Kidney glomerular epithelial cell (primary cell): ENCODE data around the gene KNDC1.
"Not testable (repeated sequence)": the region's sequence is repeated elsewhere in the genome, so short reads cannot be mapped to it uniquely, and the experiment has no call there.

Experiments
- DNase-seq: peaks from one replicate; lab custom pipeline; 2025; lab: John Stamatoyannopoulos, UW

Gene KNDC1

DNA sequence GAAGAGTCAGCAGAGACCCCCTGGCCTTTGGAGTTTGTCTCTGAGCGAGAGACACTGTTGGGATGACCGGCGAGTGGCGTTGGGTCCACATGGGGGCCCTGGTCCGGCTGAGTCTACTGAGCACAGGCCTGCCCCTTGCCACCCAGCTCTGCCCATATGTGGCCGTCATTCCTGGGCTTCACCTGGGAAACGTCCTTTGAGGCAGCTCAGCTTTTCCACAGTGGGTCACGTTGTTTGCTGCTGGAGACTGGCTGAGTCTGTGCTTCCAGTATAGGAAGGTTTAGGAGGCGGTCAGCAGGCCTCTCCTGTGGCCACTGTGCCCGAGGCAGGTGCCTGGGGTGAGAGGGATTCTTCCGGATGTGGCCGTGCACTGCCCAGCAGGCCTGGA lies 99.6 kb downstream of the KNDC1 start:
- DNase-seq, result no peak

- no peak for DNase-seq
Measured at GRCh38 chr10:133260895-133261725, 101.1 kb downstream of the KNDC1 start.

DNA sequence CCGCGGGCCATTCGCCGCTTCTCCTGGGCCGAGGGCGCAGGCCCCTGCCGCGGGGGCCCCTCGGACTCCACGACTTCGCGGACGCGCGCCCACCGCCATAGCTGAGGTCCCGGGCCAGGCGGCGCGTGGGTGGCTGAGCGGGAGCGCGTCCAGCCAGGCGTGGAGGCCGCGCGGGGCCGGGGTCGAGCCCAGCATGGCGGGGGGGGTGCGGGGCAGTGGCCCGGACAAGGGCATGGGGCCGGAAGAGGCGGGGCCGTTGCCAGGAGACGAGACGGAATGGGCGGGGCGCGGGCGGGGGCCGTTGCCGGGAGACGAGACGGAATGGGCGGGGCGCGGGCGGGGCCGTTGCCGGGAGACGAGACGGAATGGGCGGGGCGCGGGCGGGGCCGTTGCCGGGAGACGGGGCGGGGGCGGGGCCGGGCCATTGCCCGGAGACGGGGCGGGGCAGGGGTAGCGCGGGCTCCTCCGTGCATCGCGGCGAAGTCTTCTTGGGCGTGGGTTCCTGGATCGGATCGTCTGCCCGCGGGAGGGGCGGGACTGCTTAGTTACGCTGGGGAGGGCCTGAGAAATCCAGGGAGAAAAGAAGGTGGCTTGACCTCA lies 101.8 kb downstream of the KNDC1 start:
- peak; percentile 24 for DNase-seq

DNA sequence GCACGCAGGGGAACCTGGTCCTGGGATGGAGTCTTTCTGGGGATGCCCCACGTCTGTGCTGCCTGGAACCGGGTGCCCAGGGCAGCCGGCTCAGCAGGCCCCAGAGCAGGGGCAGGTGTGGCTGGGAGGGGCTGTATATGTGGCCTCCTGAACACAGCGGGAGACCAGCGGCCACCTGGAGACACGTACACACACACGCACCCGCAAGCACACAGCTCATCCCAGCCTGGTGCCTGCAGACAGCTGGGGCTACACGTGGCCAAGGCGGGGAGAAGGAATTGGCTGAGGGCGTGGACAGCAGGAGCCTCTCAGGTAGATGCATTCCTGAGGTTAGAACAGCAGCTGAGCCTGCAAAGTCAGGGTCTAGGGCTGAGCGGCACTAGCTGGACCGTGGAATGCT lies 102.7 kb downstream of the KNDC1 start:
- no peak for DNase-seq

GRCh38 chr10:133263674-133264073 lies 103.7 kb downstream of the KNDC1 start:
- DNase-seq, result no peak

DNA sequence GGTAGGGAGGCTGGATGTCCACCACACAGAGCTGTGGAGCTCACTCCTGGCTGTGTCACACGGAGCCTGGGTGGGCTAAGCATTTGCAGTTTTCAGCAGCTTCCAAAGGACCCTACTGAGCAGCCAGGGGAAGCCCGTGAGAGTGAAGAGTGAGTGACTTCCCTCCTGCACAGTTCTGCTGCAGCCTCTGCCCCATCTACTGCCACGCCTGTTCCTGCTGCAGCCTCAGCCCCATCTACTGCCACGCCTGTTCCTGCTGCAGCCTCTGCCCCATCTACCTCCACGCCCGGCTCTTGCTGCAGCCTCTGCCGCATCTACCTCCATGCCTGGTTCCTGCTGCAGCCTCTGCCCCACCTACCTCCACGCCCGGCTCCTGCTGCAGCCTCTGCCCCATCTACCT lies 104.4 kb downstream of the KNDC1 start:
- DNase-seq, result no peak

GRCh38 chr10:133265052-133265451 lies 105.0 kb downstream of the KNDC1 start:
- DNase-seq, result not testable (repeated sequence)

GRCh38 chr10:133266056-133266795 lies 106.2 kb downstream of the KNDC1 start:
- DNase-seq, result no peak

DNA sequence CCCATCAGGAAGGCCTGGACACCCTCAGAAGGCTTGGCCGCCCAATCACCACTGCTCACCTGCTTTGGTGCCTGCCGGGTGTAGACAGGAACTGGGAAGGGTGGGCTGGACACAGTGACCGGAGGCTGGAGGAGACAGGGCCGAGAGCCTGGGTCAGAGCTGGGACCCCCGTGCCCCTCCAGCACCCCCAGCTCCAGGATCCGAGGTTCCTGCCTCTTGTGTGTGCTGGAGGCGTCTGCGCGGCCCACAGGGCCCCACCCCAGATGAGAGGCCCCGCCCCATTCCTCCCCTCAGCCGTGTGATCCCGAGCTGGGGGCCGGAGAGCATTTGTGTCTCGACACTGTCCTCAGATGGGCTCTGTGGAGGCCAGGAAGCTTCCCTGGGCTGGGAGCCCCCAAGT lies 107.3 kb downstream of the KNDC1 start:
- no peak for DNase-seq

DNA sequence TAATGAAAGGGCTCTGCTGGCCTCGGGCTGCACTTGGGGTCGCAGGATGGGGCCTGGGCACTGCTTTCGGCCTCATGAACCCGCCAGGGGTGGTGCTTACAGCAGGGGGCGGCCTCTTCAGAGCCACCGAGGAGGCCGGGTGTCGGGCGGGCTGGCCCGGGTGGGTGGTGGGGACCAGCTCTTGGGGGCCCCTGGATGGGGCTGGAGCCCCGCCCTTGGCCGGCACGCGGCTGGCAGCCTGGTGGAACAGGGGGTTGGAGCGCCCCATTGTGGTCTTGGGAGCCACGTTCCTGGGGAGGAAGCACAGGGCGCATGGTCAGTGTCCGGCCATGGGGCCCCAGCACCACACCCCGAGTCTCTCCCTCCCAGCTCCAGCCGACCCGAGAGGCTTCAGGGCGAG lies 107.8 kb downstream of the KNDC1 start:
- DNase-seq, result no peak

DNA sequence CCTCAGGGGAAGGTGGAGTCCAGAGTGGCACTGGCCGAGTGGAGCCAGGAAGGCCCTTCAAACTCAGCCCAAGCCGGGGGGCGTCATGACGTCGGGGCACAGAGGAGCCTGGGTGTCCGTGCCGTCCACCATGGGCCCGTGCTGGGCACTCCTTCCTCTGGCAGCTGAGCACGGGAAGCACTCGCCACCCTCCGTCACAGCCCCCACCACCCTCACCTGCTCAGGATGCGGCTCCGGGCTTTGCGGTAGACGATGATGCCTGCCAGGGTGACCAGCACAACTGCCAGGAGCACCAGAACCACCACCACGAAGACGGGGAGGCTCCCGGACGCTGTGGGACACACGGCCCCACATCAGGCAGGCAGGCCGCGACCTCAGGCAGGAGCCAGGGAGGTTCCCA lies 108.5 kb downstream of the KNDC1 start:
- DNase-seq, result no peak

GRCh38 chr10:133269367-133269766 lies 109.3 kb downstream of the KNDC1 start:
- no peak for DNase-seq

DNA sequence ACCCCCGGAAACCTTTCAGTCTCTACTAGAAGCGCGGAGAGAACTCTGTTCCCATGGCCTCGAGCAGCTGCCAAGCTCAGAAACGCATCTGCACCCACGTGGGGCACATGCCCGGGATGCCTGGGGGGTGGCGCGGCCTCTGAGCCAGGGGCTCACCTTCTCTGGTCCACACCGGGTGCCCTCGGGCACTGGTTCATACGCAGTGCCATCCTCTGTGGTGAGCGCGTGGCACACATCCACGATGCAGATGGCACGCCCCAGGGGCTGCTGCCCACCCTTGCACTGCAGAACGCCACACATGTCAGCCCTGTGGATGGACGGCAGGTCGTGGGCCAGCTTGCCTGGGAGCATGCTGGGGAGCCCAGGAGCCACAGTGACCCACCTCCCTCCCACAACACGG lies 110.2 kb downstream of the KNDC1 start:
- DNase-seq, result no peak

GRCh38 chr10:133270773-133271297 lies 110.8 kb downstream of the KNDC1 start:
- no peak for DNase-seq

GRCh38 chr10:133271521-133272300 lies 111.7 kb downstream of the KNDC1 start:
- no peak for DNase-seq

DNA sequence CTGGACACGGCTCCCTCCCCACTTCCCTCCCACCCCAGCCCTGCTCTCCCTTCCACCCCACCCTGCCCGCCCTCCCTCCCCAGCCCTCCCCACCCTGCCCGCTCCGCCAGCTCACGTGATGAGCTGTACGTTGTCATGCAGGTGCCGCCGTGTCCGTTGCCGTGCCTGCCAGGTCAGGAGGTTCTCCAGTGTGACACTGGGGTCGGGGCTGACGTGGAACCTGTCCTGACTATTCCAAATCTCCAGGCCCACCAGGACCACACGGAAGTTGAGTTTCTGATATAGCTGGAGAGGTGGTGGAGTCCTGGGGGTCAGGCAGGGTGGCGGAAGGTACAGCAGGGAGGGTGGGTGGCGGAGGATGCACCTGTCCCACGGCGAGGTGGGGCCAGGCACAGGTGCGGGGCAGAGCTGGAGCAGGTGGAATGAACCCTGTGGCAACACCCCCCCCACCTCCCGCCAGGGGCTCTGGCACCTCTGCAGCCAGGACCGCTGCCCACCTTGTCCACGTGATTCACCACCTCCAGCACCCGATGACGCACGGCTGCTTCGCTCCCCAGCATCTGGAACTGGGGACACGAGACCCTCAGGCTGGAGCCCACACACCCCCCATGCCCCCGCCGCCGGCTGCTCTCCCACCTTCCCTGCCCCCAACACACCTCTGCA lies 112.4 kb downstream of the KNDC1 start:
- no peak for DNase-seq

DNA sequence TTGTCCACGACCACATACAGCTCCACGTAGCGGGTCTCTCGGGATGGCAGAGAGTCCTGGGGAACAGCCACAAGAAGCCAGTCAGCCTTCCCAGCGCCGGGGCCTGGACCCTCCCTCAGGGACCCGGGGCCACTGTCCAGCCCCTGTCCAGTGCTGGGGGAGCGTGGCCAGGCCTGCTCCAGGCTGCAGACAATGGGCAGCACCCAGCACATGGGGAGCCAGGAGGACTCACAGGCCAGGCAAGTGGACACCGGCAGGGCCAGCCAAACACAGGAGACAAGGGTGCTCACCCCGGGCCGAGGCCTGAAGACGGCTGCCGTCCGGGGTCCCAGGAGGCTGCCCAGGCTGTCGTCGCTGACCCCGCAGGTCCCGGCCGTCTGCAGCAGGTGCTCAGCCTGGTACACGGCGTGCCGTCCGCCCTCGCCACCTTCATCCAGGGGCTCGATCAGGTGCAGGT lies 113.0 kb downstream of the KNDC1 start:
- DNase-seq, result no peak

DNA sequence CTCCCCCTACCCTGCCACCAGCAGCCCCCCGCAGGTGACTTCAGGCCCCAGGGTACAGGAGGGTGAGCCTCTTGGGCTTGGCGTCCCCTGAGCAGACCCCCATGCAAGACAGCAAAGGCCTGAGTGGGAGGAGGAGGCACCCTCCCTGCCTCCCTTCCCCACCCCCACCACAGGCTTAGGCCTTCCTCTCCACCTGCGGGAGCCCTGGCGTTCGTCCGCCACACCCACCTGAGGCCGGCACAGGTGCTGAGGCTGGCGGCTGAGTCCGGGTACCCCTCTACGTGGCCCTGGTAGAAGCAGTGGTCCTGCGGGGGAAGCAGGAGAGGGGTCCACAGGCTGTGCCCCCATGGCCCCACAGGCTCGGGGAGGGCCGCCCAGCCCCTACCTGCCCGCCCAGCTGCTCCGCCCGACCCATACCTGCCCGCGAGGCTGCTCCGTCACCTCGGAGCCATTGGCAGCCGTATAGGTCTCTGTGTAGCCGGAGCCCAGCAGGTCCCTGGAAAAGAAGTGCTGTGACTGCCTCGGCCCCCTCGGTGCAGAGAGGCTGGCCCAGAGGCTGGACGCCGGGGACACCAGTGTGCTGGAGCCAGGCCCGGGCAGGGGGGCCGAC lies 113.6 kb downstream of the KNDC1 start:
- DNase-seq, result no peak

GRCh38 chr10:133274751-133275683 lies 115.0 kb downstream of the KNDC1 start:
- no peak for DNase-seq

GRCh38 chr10:133275684-133276092 lies 115.7 kb downstream of the KNDC1 start:
- DNase-seq, result no peak
